Uterus (tissue), 4 donors: ENCODE measurements around the gene FBXO31. TPM values are rescaled to one million over a fixed set of nuclear protein-coding genes. Genes with fewer than 3 reads are reported as not detected.

ENCODE experiments used
- DNase-seq, 2 donors: peaks; one replicate each; pipeline ENCODE4 v3.0.0-alpha.2; 2019 to 2020
- H3K27ac ChIP-seq, 2 donors: fragments of 200-600 bp; sonication (generic); 1 replicate in 1 of 2; 2 replicates in 1 of 2; pipeline ENCODE4 v1.5.1; 2016 to 2018
- H3K27me3 ChIP-seq, 2 donors: fragments of 200-600 bp; sonication (generic); one replicate each; pipeline ENCODE4 v1.5.1; 2018 to 2019; ENCODE audit warnings: control low read depth in 1 of 2
- H3K36me3 ChIP-seq, 2 donors: fragments of 200-600 bp; sonication (generic); one replicate each; pipeline ENCODE4 v1.5.1; 2019; ENCODE audit warnings: control low read depth in 1 of 2
- H3K4me1 ChIP-seq, 2 donors: fragments of 200-600 bp; sonication (generic); one replicate each; pipeline ENCODE4 v1.5.1; 2018 to 2019; ENCODE audit warnings: control low read depth in 1 of 2
- H3K4me3 ChIP-seq, 2 donors: fragments of 200-600 bp; sonication (generic); 1 replicate in 1 of 2; 2 replicates in 1 of 2; pipeline ENCODE4 v1.5.1; 2018 to 2019; ENCODE audit warnings: mild to moderate bottlenecking in 1 of 2
- H3K9me3 ChIP-seq, 2 donors: fragments of 200-600 bp; sonication (generic); one replicate each; pipeline ENCODE4 v1.5.1; 2019; ENCODE audit warnings: control low read depth in 1 of 2
- POLR2A ChIP-seq, 2 donors: fragments of 450-650 bp; IDR thresholded peaks; one replicate each; pipeline ENCODE4 v1.6.1; 2016; ENCODE audit warnings: antibody characterized with exemption in 2 of 2, mild to moderate bottlenecking in 1 of 2, moderate library complexity in 1 of 2
- intact Hi-C: fragments of 100-400 bp; cut with DNase I; formaldehyde crosslinking; loops from one replicate; pipeline ENCODE4 v1.15.1; 2023; ENCODE audit warnings: low total_unique reads
- total RNA-seq, 4 donors: library from RNA; depleted of rRNA in 3 of 4; stranded (reverse); fragments of >200 nt in 3 of 4; gene quantifications; one replicate each; pipeline versions ENCODE4 v1.1.0 to v1.2.4, GENCODE V29; 2014 to 2023
- TF ChIP-seq, protein P1 (sequence below), 4 experiments: fragments of 200-600 bp in 2 of 4; fragments of 450-650 bp in 2 of 4; sonication (generic) in 2 of 4; IDR thresholded peaks; one replicate each; pipeline ENCODE4 v1.5.1; 2016 to 2019; ENCODE audit warnings: antibody characterized with exemption in 4 of 4, mild to moderate bottlenecking in 2 of 4, moderate library complexity in 1 of 4
- donor health status: DM: yes; HTN: yes; CAD: no.

FBXO31 gene, protein sequence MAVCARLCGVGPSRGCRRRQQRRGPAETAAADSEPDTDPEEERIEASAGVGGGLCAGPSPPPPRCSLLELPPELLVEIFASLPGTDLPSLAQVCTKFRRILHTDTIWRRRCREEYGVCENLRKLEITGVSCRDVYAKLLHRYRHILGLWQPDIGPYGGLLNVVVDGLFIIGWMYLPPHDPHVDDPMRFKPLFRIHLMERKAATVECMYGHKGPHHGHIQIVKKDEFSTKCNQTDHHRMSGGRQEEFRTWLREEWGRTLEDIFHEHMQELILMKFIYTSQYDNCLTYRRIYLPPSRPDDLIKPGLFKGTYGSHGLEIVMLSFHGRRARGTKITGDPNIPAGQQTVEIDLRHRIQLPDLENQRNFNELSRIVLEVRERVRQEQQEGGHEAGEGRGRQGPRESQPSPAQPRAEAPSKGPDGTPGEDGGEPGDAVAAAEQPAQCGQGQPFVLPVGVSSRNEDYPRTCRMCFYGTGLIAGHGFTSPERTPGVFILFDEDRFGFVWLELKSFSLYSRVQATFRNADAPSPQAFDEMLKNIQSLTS
- 100 to 1,000 TPM in 1 of 4 donors, 10 to 100 TPM in 3; 35.2 to 309 (median 74.8) TPM for total RNA-seq

DNA sequence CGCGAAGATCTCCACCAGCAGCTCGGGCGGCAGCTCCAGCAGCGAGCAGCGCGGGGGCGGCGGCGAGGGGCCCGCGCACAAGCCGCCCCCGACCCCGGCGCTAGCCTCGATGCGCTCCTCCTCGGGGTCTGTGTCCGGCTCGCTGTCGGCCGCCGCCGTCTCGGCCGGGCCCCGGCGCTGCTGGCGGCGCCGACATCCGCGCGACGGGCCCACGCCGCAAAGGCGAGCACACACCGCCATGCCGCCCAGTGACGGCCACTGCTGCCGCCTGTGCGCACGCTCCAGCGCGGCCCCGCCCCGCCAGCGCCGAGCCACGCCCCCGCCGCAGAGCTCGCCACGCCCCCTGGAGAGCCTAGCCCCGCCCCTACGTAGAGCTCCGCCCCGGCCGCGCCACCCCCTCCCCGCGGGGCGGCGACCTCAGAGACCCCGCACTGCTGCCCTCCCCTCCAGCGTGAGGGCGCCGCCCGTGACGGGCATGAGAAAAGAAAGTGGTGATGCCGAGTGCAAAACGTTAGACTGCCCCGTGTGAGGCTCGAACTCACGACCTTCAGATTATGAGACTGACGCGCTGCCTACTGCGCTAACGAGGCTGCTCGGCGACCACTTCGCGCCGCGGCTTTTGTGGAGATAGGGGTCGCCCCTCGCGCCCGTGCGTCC lies at the start of gene FBXO31:
FBXO31 (minus strand) TSS at position 272 of the 657 bp plus-strand sequence; CDS start at position 240, 32 bp downstream.
- DNase-seq: peak; percentile 84 to 88
- Histone ChIP-seq H3K36me3 (no peaks in the 10 kb centered on the region), H3K4me3 (peak within 1 kb of the TSS; percentile 69 to 89), H3K9me3 (no peaks in the 10 kb centered on the region), H3K27ac (peak within 1 kb of the TSS; percentile 95 to 96), H3K4me1 (peaks cover 3 to 11% of the 10 kb centered on the region in 2 donors), H3K27me3 (no peaks in the 10 kb centered on the region)
- TF ChIP-seq, protein P1, sequence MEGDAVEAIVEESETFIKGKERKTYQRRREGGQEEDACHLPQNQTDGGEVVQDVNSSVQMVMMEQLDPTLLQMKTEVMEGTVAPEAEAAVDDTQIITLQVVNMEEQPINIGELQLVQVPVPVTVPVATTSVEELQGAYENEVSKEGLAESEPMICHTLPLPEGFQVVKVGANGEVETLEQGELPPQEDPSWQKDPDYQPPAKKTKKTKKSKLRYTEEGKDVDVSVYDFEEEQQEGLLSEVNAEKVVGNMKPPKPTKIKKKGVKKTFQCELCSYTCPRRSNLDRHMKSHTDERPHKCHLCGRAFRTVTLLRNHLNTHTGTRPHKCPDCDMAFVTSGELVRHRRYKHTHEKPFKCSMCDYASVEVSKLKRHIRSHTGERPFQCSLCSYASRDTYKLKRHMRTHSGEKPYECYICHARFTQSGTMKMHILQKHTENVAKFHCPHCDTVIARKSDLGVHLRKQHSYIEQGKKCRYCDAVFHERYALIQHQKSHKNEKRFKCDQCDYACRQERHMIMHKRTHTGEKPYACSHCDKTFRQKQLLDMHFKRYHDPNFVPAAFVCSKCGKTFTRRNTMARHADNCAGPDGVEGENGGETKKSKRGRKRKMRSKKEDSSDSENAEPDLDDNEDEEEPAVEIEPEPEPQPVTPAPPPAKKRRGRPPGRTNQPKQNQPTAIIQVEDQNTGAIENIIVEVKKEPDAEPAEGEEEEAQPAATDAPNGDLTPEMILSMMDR (IDR thresholded peaks at IDR 0.05): peak in 1 of 4 experiments; percentile 14
- TF ChIP-seq POLR2A (IDR thresholded peaks at IDR 0.05): peak; percentile 94 to 98
- intact Hi-C loops: no loop called here

DNA sequence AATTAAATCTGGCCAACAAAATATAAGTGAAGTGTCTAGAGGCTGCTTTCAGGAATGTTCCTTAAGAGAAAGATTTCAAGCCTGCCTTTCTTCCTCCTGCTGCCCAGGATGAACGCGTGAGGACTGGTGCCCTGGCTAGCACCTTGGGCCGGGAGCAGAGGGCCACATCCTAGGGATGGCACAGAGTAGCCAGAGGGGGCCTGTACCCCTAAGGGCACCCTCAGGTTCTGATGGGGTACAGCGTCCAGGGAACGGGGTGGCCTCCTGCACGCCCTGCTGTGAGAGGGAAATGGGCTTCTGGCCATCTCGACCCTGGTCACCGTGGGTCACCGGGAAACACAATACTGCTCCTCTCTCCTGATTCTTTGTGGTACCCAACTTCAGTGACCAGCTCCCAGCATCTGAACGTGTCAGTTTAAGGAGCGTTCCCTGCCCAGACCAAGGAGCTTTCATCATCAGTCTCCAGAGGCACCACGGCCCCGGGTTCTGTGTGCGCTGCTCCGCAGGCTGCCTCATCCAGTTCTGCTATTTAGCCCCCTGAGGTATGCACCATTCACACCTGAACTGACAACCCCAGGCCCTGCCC lies 48.8 kb upstream of the FBXO31 start:
- no peak overlapping the region for H3K27ac ChIP-seq
- no peak overlapping the region for H3K4me3 ChIP-seq
- no peaks in the 10 kb centered on the region for H3K9me3 ChIP-seq
- DNase-seq: no peak
- no peaks in the 10 kb centered on the region for H3K27me3 ChIP-seq
- intact Hi-C loops: no loop called here
- peaks cover 0 to 4% of the 10 kb centered on the region in 2 donors for H3K4me1 ChIP-seq
- TF ChIP-seq, protein P1 (IDR thresholded peaks at IDR 0.05): no peak
- no peak for TF ChIP-seq POLR2A (IDR thresholded peaks at IDR 0.05)
- no peaks in the 10 kb centered on the region for H3K36me3 ChIP-seq

DNA sequence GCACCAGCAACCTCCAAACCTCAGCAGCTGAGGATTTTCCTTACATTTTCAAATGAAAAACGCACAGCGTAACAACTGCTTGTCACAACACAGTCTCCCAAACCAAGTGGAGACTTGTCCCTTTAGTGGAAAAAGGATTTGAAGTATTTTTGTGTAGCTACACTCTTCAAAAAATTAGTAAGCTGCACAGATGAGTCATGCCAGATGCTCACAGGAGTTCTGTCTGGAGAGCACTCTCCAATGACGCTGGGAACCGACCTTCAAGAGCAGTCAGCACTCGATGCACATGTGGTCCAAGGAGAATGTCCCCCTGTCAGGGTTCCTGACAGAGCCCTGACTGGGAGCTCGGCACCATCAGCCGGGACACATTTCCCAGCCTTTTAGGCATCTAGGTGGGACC lies 48.4 kb upstream of the FBXO31 start:
- TF ChIP-seq, protein P1 (IDR thresholded peaks at IDR 0.05): no peak
- TF ChIP-seq POLR2A (IDR thresholded peaks at IDR 0.05): no peak
- Histone ChIP-seq H3K27ac (no peak overlapping the region), H3K36me3 (no peaks in the 10 kb centered on the region), H3K4me3 (no peak overlapping the region), H3K27me3 (no peaks in the 10 kb centered on the region), H3K4me1 (peaks cover 0 to 4% of the 10 kb centered on the region in 2 donors), H3K9me3 (no peaks in the 10 kb centered on the region)
- intact Hi-C loops: no loop called here
- DNase-seq: no peak

DNA sequence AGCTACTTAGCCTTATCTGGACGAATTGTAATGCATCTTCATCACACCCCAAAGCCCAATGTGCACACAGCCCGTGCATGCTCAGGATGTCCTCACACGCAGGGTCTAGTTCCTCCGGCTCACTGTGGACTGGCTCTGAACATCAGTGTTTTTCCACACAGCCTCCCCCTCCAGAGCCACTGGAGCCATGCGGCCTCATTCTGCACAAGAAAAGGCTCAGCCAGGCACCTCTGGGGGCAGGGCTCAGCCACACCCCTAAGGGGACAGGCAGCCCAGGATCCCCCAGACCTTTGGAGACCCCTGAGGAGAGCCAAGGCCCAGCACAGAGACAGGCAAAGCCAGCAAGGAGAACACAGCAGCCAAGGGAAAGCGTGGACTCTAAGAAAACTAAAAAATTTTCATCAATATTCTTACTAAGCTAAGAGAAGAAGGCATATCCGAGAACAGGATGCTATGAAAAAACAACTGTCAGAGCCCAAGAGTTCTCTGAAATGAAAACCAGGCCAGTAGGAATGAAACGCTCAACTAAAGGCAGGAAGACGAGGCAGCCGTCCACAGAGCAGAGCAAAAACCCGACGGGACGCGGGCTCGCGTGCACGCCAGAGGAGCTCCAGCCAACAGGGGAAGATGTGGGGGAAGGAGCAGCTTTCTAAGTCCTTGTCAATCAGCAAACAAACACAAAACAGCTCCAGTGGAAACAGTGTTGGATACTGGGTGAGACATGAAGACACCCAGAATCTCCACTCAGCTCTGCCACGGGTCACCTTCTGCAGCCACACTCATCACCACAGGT lies 43.0 kb upstream of the FBXO31 start:
- Histone ChIP-seq H3K4me3 (no peak overlapping the region), H3K36me3 (no peaks in the 10 kb centered on the region), H3K27ac (no peak overlapping the region), H3K27me3 (no peaks in the 10 kb centered on the region), H3K9me3 (no peaks in the 10 kb centered on the region), H3K4me1 (no peaks in the 10 kb centered on the region)
- DNase-seq: no peak
- intact Hi-C loops: no loop called here
- TF ChIP-seq, protein P1 (IDR thresholded peaks at IDR 0.05): no peak
- no peak for TF ChIP-seq POLR2A (IDR thresholded peaks at IDR 0.05)
